Measurements from ENCODE around the gene TSLP.

DNA sequence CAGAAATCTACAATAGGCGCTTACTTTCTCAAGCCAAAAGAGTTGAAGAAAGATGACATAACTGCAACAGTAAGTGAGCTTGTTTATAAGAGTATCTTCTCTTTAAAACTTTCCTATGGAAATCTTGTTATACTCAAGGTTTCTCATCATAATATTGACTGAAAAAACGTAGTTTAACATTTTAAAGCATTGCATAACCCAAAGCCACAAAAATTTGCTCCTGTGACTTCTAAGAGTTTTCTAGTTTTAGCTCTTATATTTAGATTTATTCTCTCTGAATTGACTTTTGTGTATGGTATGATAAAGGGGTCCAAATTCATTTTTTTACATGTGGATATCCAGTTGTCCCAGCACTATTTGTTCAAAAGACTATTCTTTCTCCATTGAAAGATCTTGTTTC is 35.9 kb downstream of the TSLP start:
- TF ChIP-seq, protein P1, sequence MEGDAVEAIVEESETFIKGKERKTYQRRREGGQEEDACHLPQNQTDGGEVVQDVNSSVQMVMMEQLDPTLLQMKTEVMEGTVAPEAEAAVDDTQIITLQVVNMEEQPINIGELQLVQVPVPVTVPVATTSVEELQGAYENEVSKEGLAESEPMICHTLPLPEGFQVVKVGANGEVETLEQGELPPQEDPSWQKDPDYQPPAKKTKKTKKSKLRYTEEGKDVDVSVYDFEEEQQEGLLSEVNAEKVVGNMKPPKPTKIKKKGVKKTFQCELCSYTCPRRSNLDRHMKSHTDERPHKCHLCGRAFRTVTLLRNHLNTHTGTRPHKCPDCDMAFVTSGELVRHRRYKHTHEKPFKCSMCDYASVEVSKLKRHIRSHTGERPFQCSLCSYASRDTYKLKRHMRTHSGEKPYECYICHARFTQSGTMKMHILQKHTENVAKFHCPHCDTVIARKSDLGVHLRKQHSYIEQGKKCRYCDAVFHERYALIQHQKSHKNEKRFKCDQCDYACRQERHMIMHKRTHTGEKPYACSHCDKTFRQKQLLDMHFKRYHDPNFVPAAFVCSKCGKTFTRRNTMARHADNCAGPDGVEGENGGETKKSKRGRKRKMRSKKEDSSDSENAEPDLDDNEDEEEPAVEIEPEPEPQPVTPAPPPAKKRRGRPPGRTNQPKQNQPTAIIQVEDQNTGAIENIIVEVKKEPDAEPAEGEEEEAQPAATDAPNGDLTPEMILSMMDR (conservative IDR thresholded peaks at IDR 0.05; ENCODE audit: low read depth, low read length) = no peak
- no peak for TF ChIP-seq POLR2A (IDR thresholded peaks at IDR 0.05; ENCODE audit: low read depth, low read length)
